Measurements from ENCODE around the gene CCL17. TPM values are rescaled to one million over a fixed set of nuclear protein-coding genes. Genes with fewer than 3 reads are reported as not detected.
"Not testable (repeated sequence)": the region's sequence is repeated elsewhere in the genome, so short reads cannot be mapped to it uniquely, and the experiment has no call there.

CCL17 gene
- total RNA-seq, 1 donor from 2014 or later: not detected

DNA sequence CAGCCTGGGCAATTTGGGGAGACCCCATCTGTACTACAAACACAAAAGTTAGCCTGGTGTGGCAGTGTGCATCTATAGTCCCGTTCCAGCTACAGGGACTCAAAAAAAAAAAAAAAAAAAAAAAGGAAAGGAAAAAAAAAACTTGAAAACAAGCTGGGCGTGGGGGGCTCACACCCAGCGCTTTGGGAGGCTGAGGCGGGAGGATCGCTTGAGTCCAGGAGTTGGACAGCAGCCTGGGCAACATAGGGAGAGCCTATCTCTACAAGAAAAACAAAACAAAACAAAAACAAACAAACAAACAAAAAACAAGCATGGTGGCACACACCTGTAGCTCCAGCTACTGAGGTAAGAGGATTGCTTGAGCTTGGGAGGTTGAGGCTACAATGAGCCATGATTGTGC lies 12.9 kb upstream of the CCL17 start:
- H3K36me3 ChIP-seq (ENCODE audit: control insufficient read depth, insufficient read depth, low read length): no peaks in the 10 kb centered on the region
- no peak for DNase-seq (ENCODE audit: low read depth)
- no peak overlapping the region for H3K4me3 ChIP-seq (ENCODE audit: low read depth, low read length)
- peaks cover 2% of the 10 kb centered on the region for H3K27me3 ChIP-seq (ENCODE audit: control insufficient read depth, insufficient read depth, low read length)
- TF ChIP-seq, protein P1, sequence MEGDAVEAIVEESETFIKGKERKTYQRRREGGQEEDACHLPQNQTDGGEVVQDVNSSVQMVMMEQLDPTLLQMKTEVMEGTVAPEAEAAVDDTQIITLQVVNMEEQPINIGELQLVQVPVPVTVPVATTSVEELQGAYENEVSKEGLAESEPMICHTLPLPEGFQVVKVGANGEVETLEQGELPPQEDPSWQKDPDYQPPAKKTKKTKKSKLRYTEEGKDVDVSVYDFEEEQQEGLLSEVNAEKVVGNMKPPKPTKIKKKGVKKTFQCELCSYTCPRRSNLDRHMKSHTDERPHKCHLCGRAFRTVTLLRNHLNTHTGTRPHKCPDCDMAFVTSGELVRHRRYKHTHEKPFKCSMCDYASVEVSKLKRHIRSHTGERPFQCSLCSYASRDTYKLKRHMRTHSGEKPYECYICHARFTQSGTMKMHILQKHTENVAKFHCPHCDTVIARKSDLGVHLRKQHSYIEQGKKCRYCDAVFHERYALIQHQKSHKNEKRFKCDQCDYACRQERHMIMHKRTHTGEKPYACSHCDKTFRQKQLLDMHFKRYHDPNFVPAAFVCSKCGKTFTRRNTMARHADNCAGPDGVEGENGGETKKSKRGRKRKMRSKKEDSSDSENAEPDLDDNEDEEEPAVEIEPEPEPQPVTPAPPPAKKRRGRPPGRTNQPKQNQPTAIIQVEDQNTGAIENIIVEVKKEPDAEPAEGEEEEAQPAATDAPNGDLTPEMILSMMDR (IDR thresholded peaks at IDR 0.05; ENCODE audit: insufficient read depth, low read length, poor library complexity, severe bottlenecking): no peak

DNA sequence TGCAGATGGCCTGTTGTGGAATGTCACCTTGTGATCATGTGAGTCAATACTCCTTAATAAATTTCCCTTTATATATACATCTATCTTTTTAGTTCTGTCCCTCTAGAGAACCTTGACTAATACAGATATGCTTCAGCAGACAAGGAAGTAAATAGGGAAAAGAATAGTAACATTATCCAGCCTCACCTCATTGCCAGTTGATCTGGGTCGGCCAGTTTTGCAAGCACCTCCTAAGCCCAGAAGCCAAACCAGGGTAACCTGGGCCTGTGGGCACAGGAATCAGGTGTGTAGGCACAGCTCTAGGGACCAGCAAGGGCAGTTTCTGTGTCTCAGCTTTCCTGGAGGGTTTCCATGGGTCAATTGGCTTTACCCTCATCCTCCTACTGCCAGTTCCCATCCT lies 11.9 kb upstream of the CCL17 start:
- TF ChIP-seq, protein P1 (IDR thresholded peaks at IDR 0.05; ENCODE audit: insufficient read depth, low read length, poor library complexity, severe bottlenecking): no peak
- no peak for DNase-seq (ENCODE audit: low read depth)
- Histone ChIP-seq H3K27me3 (ENCODE audit: control insufficient read depth, insufficient read depth, low read length) (peaks cover 2% of the 10 kb centered on the region), H3K36me3 (ENCODE audit: control insufficient read depth, insufficient read depth, low read length) (no peaks in the 10 kb centered on the region), H3K4me3 (ENCODE audit: low read depth, low read length) (no peak overlapping the region)

GRCh38 chr16:57394444-57394843 lies 10.1 kb upstream of the CCL17 start:
- DNase-seq (ENCODE audit: low read depth): no peak
- Histone ChIP-seq H3K27me3 (ENCODE audit: control insufficient read depth, insufficient read depth, low read length) (peaks cover 2% of the 10 kb centered on the region), H3K36me3 (ENCODE audit: control insufficient read depth, insufficient read depth, low read length) (no peaks in the 10 kb centered on the region), H3K4me3 (ENCODE audit: low read depth, low read length) (no peak overlapping the region)
- TF ChIP-seq, protein P1 (IDR thresholded peaks at IDR 0.05; ENCODE audit: insufficient read depth, low read length, poor library complexity, severe bottlenecking): no peak

DNA sequence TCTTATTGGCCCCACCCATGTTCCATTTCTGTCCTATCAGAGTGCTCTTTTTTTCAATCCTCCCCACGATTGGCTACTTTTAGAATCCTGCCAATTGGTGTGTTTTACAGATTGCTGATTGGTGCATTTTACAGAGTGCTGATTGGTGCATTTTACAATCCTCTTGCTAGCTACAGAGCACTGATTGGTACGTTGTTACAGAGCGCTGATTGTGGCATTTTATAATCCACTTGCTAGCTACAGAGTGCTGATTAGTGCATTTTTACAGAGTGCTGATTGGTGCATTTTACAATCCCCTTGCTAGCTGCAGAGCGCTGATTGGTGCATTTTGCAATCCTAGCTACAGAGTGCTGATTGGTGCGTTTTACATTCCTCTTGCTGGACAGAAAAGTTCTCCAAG lies 9.5 kb upstream of the CCL17 start:
- Histone ChIP-seq H3K27me3 (ENCODE audit: control insufficient read depth, insufficient read depth, low read length) (peaks cover 2% of the 10 kb centered on the region), H3K4me3 (ENCODE audit: low read depth, low read length) (no peak overlapping the region), H3K36me3 (ENCODE audit: control insufficient read depth, insufficient read depth, low read length) (no peaks in the 10 kb centered on the region)
- TF ChIP-seq, protein P1 (IDR thresholded peaks at IDR 0.05; ENCODE audit: insufficient read depth, low read length, poor library complexity, severe bottlenecking): no peak
- DNase-seq (ENCODE audit: low read depth): no peak

DNA sequence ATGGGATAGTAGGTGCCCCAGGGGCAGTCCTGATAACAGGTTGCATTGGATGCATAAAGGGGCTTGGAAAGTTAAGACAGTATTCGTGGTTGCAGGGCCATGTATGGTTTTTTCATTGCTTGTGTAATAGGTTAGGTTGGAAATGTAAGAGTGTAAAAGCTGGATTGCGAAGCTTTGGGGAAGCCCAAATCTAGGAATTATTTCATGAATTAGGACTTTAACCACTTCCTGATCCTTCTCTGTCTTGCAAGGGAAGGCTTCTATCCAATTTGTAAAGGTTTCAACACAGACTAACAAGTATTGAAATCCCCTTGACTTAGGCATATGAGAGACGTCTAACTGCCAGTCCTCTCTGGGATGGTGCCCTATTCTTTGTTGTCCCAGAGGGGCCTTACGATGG lies 7.8 kb upstream of the CCL17 start:
- Histone ChIP-seq H3K36me3 (ENCODE audit: control insufficient read depth, insufficient read depth, low read length) (no peaks in the 10 kb centered on the region), H3K4me3 (ENCODE audit: low read depth, low read length) (no peak overlapping the region), H3K27me3 (ENCODE audit: control insufficient read depth, insufficient read depth, low read length) (peaks cover 2% of the 10 kb centered on the region)
- TF ChIP-seq, protein P1 (IDR thresholded peaks at IDR 0.05; ENCODE audit: insufficient read depth, low read length, poor library complexity, severe bottlenecking): no peak
- no peak for DNase-seq (ENCODE audit: low read depth)

GRCh38 chr16:57397493-57397892 lies 7.1 kb upstream of the CCL17 start:
- H3K36me3 ChIP-seq (ENCODE audit: control insufficient read depth, insufficient read depth, low read length); DNase-seq (ENCODE audit: low read depth); H3K27me3 ChIP-seq (ENCODE audit: control insufficient read depth, insufficient read depth, low read length); H3K4me3 ChIP-seq (ENCODE audit: low read depth, low read length): not testable (repeated sequence)

Data from kidney epithelial cell (primary cell).